Heart left ventricle (tissue), 16 donors: ENCODE measurements around the gene RUNX3. TPM values are rescaled to one million over a fixed set of nuclear protein-coding genes. Genes with fewer than 3 reads are reported as not detected.

Experiments used
- ATAC-seq, 4 donors: fragments of 200-7000 bp; cut with Tn5 transposase; one replicate each; pipeline ENCODE4 v1.9.1; 2020 to 2022; ENCODE audit warnings: moderate library complexity in 4 of 4, mild to moderate bottlenecking in 3 of 4, moderate number of reproducible peaks in 1 of 4
- DNase-seq, 5 donors: peaks; one replicate each; pipeline ENCODE4 v3.0.0-alpha.2; 2020
- H3K27ac ChIP-seq, 12 donors: fragments of 200-600 bp; sonication (generic) in 4 of 12; one replicate each; pipeline versions ENCODE4 v1.5.0 to v1.8.0; 2016 to 2022; ENCODE audit warnings: mild to moderate bottlenecking in 2 of 12
- H3K27me3 ChIP-seq, 9 donors: fragments of 200-600 bp; sonication (generic) in 2 of 9; one replicate each; pipeline versions ENCODE4 v1.5.1 to v1.8.0; 2016 to 2022; ENCODE audit warnings: mild to moderate bottlenecking in 3 of 9
- H3K36me3 ChIP-seq, 9 donors: fragments of 200-600 bp; sonication (generic) in 2 of 9; one replicate each; pipeline versions ENCODE4 v1.5.0 to v1.8.0; 2018 to 2022; ENCODE audit warnings: mild to moderate bottlenecking in 2 of 9
- H3K4me1 ChIP-seq, 12 donors: fragments of 200-600 bp; sonication (generic) in 4 of 12; one replicate each; pipeline versions ENCODE4 v1.5.0 to v1.8.0; 2016 to 2022; ENCODE audit warnings: mild to moderate bottlenecking in 3 of 12
- H3K4me3 ChIP-seq, 12 donors: fragments of 200-600 bp; sonication (generic) in 4 of 12; one replicate each; pipeline versions ENCODE4 v1.5.0 to v1.8.0; 2017 to 2022; ENCODE audit warnings: mild to moderate bottlenecking in 9 of 12, moderate library complexity in 4 of 12
- H3K9me3 ChIP-seq, 12 donors: fragments of 200-600 bp; sonication (generic) in 4 of 12; one replicate each; pipeline versions ENCODE4 v1.5.0 to v1.8.0; 2016 to 2022; ENCODE audit warnings: mild to moderate bottlenecking in 1 of 12
- POLR2A ChIP-seq, 2 donors: fragments of 450-650 bp; IDR thresholded peaks; one replicate each; pipeline ENCODE4 v1.6.1; 2017; ENCODE audit warnings: antibody characterized with exemption in 2 of 2, mild to moderate bottlenecking in 2 of 2, moderate library complexity in 2 of 2
- WGBS, 4 donors: extraction: QIAGEN DNeasy Blood & Tissue Kit in 2 of 4; methylation state at CpG; one replicate each; pipeline versions ENCODE4 v1.1.5 to v1.1.7; 2013 to 2018; 5-methylcytosine and 5-hydroxymethylcytosine counted together
- intact Hi-C, 10 donors: fragments of 100-400 bp; cut with DNase I; formaldehyde crosslinking; loops; one replicate each; pipeline versions ENCODE4 v1.11.1 to v1.14.2; 2022
- polyA plus RNA-seq, 2 donors: library from polyadenylated mRNA; stranded (reverse); fragments of 200-250 nt; gene quantifications; one replicate each; pipeline ENCODE4 v1.2.3, GENCODE V29; 2013
- total RNA-seq, 9 donors: library from RNA; depleted of rRNA in 2 of 9; stranded (reverse); fragments of >200 nt in 2 of 9; fragmentation: NEBNext Ultra II Directional in 3 of 9; extraction: Animal tissue kit (Norgen Biotek cat#: 25700) in 3 of 9; gene quantifications; one replicate each; pipeline versions ENCODE4 v1.1.0 to v1.2.4, GENCODE V29; 2016 to 2023
- TF ChIP-seq, protein P1 (sequence below), 12 donors: fragments of 200-600 bp; sonication (generic) in 4 of 12; IDR thresholded peaks; one replicate each; pipeline versions ENCODE4 v1.5.0 to v1.8.0; 2018 to 2022; ENCODE audit warnings: antibody characterized with exemption in 12 of 12, mild to moderate bottlenecking in 5 of 12
- donor health status: ischemic (EF 13 %, LVEDD 7.1; RV severe dilation, severe dysfunction).
- donor health status: healthy with polysubstance abuse.
- donor health status: DM: no; HTN: yes; CAD: no.
- donor health status: DM: no; HTN: no; CAD: no.
- donor health status: ischemic (EF 25% LVEDD 6.9; RV normal size, moderate dysfunction).
- donor health status: ischemic (EF 25% LVEDD 5.7; RV mildly dilated, moderate dysfunction).
- donor health status: healthy.
- donor health status: DM: yes; HTN: yes; CAD: no.
- donor health status: ischemic (EF 35%, LVEDD 5.7; RV mildly dilated, moderate dysfunction).
- donor health status: nonischemic (EF 11% LVEDD 7.7; RV severe dilation, severe dysfunction).
- donor health status: DM: yes; HTN: yes; CAD: no.
- donor health status: PGD.
- donor health status: ischemic (EF 29% LVEDD 5.4; RV normal size, mild dysfunction).
- donor health status: nonischemic (EF 23%, LVEDD 6.1; RV moderate dilation, normal function).

Gene RUNX3
- total and polyA plus RNA-seq, 11 donors = 0.21 to 8.7 (median 0.38) TPM

DNA sequence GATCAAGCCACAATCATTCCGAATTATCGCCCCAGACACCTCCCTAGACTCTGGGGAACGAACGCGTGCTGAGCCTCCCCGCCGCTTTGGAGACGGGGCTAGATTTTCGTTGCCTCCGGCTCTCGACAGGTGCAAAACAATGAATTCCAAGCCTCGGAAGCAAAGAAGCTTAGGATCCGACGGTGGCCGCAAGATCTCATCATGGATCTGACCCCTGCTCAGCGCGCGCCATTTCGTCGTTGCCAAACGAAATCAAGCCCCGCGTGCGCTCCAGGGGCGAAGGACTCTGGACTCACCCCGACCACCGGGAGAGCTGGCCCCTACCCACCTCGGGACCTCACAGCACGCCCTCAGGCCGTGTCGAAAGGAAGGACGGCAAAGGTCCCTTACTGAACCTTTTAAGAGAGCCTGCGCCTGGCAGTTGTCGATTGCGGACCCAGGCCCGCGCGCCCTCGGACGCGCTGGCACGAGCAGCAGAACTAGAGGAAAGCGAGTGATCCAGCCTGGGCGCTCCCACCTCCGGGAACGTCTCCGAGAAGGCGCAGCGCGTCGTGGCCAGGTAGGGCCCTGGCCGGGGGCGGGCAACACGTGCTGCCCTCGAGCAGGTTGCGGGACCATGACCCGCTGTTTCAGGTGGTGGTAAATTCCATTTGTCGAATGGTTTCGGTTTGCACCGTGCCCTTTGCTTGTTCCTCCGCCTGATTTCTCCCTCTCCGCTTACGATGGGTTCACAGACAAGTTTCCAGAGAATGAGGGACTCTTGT, 1.6 kb upstream of the RUNX3 start:
- ATAC-seq = no peak
- no peak overlapping the region for H3K27ac ChIP-seq
- H3K36me3 ChIP-seq = no peaks in the 10 kb centered on the region
- H3K9me3 ChIP-seq = no peaks in the 10 kb centered on the region
- peak overlapping the region in 10 of 12 donors; percentile 2 to 32 (median 16) for H3K4me3 ChIP-seq
- WGBS, 4 donors = 9 to 13% (median 11%) methylated on average over 43 to 63 of the region's 63 CpGs
- peaks cover 0 to 42% (median 14%) of the 10 kb centered on the region in 12 donors for H3K4me1 ChIP-seq
- DNase-seq = no peak
- intact Hi-C loops = loop anchor here in 9 of 10 donors (2.0 to 10.0 kb wide), 8 partner anchors 105 to 273 kb away; no protein-coding TSS in a partner anchor
- no peak for TF ChIP-seq POLR2A (IDR thresholded peaks at IDR 0.05)
- TF ChIP-seq, protein P1, sequence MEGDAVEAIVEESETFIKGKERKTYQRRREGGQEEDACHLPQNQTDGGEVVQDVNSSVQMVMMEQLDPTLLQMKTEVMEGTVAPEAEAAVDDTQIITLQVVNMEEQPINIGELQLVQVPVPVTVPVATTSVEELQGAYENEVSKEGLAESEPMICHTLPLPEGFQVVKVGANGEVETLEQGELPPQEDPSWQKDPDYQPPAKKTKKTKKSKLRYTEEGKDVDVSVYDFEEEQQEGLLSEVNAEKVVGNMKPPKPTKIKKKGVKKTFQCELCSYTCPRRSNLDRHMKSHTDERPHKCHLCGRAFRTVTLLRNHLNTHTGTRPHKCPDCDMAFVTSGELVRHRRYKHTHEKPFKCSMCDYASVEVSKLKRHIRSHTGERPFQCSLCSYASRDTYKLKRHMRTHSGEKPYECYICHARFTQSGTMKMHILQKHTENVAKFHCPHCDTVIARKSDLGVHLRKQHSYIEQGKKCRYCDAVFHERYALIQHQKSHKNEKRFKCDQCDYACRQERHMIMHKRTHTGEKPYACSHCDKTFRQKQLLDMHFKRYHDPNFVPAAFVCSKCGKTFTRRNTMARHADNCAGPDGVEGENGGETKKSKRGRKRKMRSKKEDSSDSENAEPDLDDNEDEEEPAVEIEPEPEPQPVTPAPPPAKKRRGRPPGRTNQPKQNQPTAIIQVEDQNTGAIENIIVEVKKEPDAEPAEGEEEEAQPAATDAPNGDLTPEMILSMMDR (IDR thresholded peaks at IDR 0.05) = no peak
- H3K27me3 ChIP-seq = peaks cover 75 to 94% (median 81%) of the 10 kb centered on the region in 9 donors

DNA sequence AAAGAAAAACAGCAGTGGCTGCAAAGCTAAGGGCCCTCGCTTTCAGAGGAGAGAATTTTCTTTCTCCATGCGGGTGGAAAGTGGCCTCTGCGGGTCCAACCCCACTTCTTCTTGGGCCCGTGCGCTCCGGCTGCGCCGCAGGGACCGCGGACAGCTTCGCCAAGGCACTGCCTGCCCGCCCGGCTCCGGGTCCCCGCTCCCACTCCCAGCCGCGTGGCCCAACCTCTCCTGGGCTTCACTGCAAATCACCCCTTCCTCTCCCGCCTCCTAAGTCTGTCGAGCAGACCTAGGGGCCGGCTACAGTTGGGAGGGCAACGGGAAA, 1.0 kb upstream of the RUNX3 start:
- intact Hi-C loops = loop anchor here in 8 of 10 donors (5.0 to 10.0 kb wide), 5 partner anchors 106 to 274 kb away; no protein-coding TSS in a partner anchor
- ATAC-seq = no peak
- Histone ChIP-seq H3K27ac (no peak overlapping the region), H3K9me3 (no peaks in the 10 kb centered on the region), H3K36me3 (no peaks in the 10 kb centered on the region), H3K4me3 (peak overlapping the region in 1 of 12 donors; percentile 71), H3K4me1 (peaks cover 0 to 42% (median 14%) of the 10 kb centered on the region in 12 donors), H3K27me3 (peaks cover 79 to 98% (median 83%) of the 10 kb centered on the region in 9 donors)
- no peak for DNase-seq
- TF ChIP-seq, protein P1 (IDR thresholded peaks at IDR 0.05) = no peak
- no peak for TF ChIP-seq POLR2A (IDR thresholded peaks at IDR 0.05)
- 12 to 20% (median 12%) methylated on average over 11 to 21 of the region's 21 CpGs for WGBS, 4 donors

DNA sequence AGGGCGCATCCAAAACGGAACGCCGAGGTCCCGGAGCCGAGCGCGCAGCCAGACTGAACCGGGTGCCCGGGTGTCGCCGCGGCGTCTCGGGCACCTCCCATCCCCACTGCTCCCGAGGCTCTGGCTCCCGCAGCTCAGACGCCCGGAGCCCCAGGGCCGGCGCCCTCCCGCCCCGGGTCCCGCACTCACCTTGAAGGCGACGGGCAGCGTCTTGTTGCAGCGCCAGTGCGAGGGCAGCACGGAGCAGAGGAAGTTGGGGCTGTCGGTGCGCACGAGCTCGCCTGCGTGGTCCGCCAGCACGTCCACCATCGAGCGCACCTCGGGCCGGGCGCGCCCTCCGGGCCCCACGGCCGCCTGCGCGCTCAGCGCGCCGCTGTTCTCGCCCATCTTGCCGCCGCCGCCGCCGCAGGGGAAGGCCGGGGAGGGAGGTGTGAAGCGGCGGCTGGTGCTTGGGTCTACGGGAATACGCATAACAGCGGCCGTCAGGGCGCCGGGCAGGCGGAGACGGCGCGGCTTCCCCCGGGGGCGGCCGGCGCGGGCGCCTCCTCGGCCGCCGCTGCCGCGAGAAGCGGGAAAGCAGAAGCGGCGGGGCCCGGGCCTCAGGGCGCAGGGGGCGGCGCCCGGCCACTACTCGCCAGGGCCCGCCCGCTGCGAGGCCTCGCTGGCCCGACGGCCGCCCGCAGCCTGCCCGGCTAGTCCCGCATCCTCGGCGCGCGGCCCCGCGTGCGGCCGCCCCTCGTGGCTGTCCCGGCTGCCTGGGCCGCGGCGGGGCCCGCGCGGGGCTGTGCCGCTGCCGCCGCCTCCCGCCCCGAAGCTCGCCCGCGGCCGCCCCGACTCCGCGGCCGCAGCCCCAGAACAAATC, 447 bp downstream of the RUNX3 start:
- DNase-seq (no peak), ATAC-seq (peak in 1 of 4 donors; percentile 10)
- no peaks in the 10 kb centered on the region for H3K36me3 ChIP-seq
- H3K27me3 ChIP-seq = peaks cover 73 to 98% (median 91%) of the 10 kb centered on the region in 9 donors
- 1 to 2% (median 1%) methylated on average over 13 to 129 of the region's 129 CpGs for WGBS, 4 donors
- peak overlapping the region in 11 of 12 donors; percentile 18 to 71 (median 38) for H3K4me3 ChIP-seq
- no peaks in the 10 kb centered on the region for H3K9me3 ChIP-seq
- intact Hi-C loops = loop anchor here in 9 of 10 donors (5.0 to 10.0 kb wide), 6 partner anchors 108 to 275 kb away; no protein-coding TSS in a partner anchor
- peak overlapping the region in 3 of 12 donors; percentile 13 to 90 (median 41) for H3K27ac ChIP-seq
- no peak for TF ChIP-seq POLR2A (IDR thresholded peaks at IDR 0.05)
- TF ChIP-seq, protein P1 (IDR thresholded peaks at IDR 0.05) = no peak
- peaks cover 0 to 52% (median 14%) of the 10 kb centered on the region in 12 donors for H3K4me1 ChIP-seq
